ENCODE results near the gene FCHSD2. TPM values are rescaled to one million over a fixed set of nuclear protein-coding genes. Genes with fewer than 3 reads are reported as not detected.

Gene FCHSD2
- total RNA-seq, 1 donor from 2014 or later = 69.5 TPM

DNA sequence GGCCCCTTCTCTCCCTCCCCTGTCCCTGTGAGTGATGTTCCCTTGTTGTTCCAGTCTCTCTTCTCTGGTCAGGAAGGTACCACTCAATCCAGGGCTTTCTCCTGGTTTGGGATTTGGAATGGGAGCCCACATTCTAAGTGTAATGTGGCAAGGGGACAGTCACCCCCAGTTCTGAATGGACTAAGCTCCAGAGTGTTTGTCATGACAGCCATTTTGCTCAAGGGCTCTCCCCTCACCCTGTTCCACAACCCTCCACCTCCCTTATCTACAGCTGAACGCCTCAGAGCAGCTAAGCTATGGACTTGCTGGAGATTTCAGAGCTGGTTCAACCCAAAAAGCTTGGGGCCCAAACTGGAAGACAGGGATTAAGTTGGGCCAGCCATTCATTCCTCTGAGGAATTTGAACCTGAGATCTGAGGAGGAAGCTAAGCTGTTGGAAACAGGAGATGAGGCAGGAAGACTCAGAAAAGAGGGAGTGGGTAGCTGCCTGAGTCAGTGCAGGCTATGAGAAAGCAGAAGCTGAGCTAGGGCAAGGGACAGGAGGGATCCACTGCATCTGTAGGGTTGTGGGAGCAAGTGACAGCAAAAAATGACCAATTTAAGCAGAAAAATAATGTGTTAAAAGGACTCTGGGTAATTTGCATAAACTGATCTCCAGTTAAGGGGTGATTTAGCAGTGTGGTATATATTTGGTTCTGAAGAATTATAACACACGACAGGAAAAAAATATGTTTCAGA, 22.9 kb upstream of the FCHSD2 start:
- no peaks in the 10 kb centered on the region for H3K9me3 Mint-ChIP-seq (ENCODE audit: low read depth)
- H3K36me3 Mint-ChIP-seq (ENCODE audit: low read depth) = no peaks in the 10 kb centered on the region
- H3K4me3 Mint-ChIP-seq (ENCODE audit: unreplicated experiment) = no peak overlapping the region
- H3K27ac Mint-ChIP-seq (ENCODE audit: unreplicated experiment) = no peak overlapping the region
- TF ChIP-seq, protein P1, sequence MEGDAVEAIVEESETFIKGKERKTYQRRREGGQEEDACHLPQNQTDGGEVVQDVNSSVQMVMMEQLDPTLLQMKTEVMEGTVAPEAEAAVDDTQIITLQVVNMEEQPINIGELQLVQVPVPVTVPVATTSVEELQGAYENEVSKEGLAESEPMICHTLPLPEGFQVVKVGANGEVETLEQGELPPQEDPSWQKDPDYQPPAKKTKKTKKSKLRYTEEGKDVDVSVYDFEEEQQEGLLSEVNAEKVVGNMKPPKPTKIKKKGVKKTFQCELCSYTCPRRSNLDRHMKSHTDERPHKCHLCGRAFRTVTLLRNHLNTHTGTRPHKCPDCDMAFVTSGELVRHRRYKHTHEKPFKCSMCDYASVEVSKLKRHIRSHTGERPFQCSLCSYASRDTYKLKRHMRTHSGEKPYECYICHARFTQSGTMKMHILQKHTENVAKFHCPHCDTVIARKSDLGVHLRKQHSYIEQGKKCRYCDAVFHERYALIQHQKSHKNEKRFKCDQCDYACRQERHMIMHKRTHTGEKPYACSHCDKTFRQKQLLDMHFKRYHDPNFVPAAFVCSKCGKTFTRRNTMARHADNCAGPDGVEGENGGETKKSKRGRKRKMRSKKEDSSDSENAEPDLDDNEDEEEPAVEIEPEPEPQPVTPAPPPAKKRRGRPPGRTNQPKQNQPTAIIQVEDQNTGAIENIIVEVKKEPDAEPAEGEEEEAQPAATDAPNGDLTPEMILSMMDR (IDR thresholded peaks at IDR 0.05) = no peak
- no peaks in the 10 kb centered on the region for H3K27me3 Mint-ChIP-seq (ENCODE audit: low read depth)
- DNase-seq (ENCODE audit: low spot score) = no peak
- H3K4me1 Mint-ChIP-seq (ENCODE audit: low read depth) = peaks cover 25% of the 10 kb centered on the region

GRCh38 chr11:73163638-73164174, 21.6 kb upstream of the FCHSD2 start:
- no peak overlapping the region for H3K4me3 Mint-ChIP-seq (ENCODE audit: unreplicated experiment)
- H3K4me1 Mint-ChIP-seq (ENCODE audit: low read depth) = peaks cover 28% of the 10 kb centered on the region
- H3K27me3 Mint-ChIP-seq (ENCODE audit: low read depth) = no peaks in the 10 kb centered on the region
- TF ChIP-seq, protein P1 (IDR thresholded peaks at IDR 0.05) = no peak
- no peaks in the 10 kb centered on the region for H3K9me3 Mint-ChIP-seq (ENCODE audit: low read depth)
- H3K36me3 Mint-ChIP-seq (ENCODE audit: low read depth) = no peaks in the 10 kb centered on the region
- H3K27ac Mint-ChIP-seq (ENCODE audit: unreplicated experiment) = no peak overlapping the region
- no peak for DNase-seq (ENCODE audit: low spot score)

- Mint-ChIP-seq H3K27me3 (ENCODE audit: low read depth) (no peaks in the 10 kb centered on the region), H3K27ac (ENCODE audit: unreplicated experiment) (no peak overlapping the region), H3K9me3 (ENCODE audit: low read depth) (no peaks in the 10 kb centered on the region), H3K4me3 (ENCODE audit: unreplicated experiment) (no peak overlapping the region), H3K36me3 (ENCODE audit: low read depth) (no peaks in the 10 kb centered on the region), H3K4me1 (ENCODE audit: low read depth) (peaks cover 41% of the 10 kb centered on the region)
- no peak for DNase-seq (ENCODE audit: low spot score)
- TF ChIP-seq, protein P1 (IDR thresholded peaks at IDR 0.05) = no peak
These were observed 20.1 kb upstream of the FCHSD2 start for GRCh38 chr11:73162196-73162740.

DNA sequence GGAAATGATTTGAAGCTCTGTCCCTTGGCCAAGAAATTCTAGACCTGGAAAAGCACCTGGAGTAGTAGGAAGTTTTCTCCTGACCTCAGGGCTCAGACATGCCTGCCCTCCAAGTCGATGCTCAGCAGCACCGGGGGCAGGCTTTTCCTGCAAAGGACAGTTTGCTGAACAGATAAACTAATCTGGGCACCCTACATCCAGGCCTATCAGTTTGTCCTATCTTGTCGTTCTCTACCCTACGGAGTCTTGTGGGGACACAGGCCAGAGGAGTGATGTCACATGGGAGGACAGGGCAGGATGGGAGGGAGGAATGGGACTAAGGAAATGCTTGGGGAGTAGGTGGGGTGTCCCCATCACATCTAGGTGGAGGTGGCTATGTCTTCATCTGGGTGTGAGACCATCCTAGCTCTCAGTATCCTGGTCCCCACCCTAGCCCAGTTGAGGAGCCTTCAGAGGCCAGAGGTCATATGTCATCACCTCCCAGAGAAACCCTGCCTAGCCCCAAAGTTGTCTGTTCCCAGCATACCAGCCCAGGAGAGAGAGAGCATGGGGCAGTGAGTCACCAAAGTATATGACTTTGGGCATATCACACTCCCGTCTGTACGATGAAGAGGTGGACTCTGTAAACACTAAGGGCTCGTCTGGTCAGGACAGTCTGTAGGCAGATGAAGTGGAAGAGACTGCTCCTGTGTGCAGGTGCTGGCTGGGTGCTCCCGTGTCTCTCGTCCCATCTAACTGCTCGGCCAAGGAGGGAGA, 18.1 kb upstream of the FCHSD2 start:
- no peaks in the 10 kb centered on the region for H3K27me3 Mint-ChIP-seq (ENCODE audit: low read depth)
- TF ChIP-seq, protein P1 (IDR thresholded peaks at IDR 0.05) = no peak
- H3K27ac Mint-ChIP-seq (ENCODE audit: unreplicated experiment) = no peak overlapping the region
- H3K36me3 Mint-ChIP-seq (ENCODE audit: low read depth) = no peaks in the 10 kb centered on the region
- no peaks in the 10 kb centered on the region for H3K9me3 Mint-ChIP-seq (ENCODE audit: low read depth)
- no peak for DNase-seq (ENCODE audit: low spot score)
- H3K4me3 Mint-ChIP-seq (ENCODE audit: unreplicated experiment) = no peak overlapping the region
- H3K4me1 Mint-ChIP-seq (ENCODE audit: low read depth) = peaks cover 59% of the 10 kb centered on the region

GRCh38 chr11:73159297-73159696, 17.2 kb upstream of the FCHSD2 start:
- Mint-ChIP-seq H3K27ac (ENCODE audit: unreplicated experiment) (peak overlapping the region; percentile 93), H3K9me3 (ENCODE audit: low read depth) (no peaks in the 10 kb centered on the region)

More at GRCh38 chr11:73159297-73159696, 17.2 kb upstream of the FCHSD2 start:
- TF ChIP-seq, protein P1 (IDR thresholded peaks at IDR 0.05) = no peak
- Mint-ChIP-seq H3K4me3 (ENCODE audit: unreplicated experiment) (no peak overlapping the region), H3K36me3 (ENCODE audit: low read depth) (no peaks in the 10 kb centered on the region), H3K4me1 (ENCODE audit: low read depth) (peaks cover 62% of the 10 kb centered on the region), H3K27me3 (ENCODE audit: low read depth) (no peaks in the 10 kb centered on the region)
- DNase-seq (ENCODE audit: low spot score) = no peak
